GM23248 (cell line): ENCODE measurements around the gene ZFP36. TPM values are rescaled to one million over a fixed set of nuclear protein-coding genes. Genes with fewer than 3 reads are reported as not detected.
A peak's percentile ranks its signal among the peaks of the same experiment; 100 is the strongest.

ENCODE experiments used
- DNase-seq: peaks from one replicate; pipeline ENCODE4 v3.0.0-alpha.2; 2015
- H2AFZ ChIP-seq: fragments of 200-600 bp; sonication (generic); 2 replicates; pipeline ENCODE4 v1.6.1; 2016; ENCODE audit warnings: antibody characterized with exemption
- H3F3A ChIP-seq: fragments of 200-600 bp; sonication (generic); 2 replicates; pipeline ENCODE4 v1.6.1; 2016; ENCODE audit warnings: mild to moderate bottlenecking, antibody characterized with exemption, mixed run types; ENCODE audit not compliant: insufficient read depth
- H3K27ac ChIP-seq: fragments of 200-600 bp; sonication (generic); 2 replicates; pipeline ENCODE4 v1.5.1; 2016; ENCODE audit warnings: mild to moderate bottlenecking
- H3K27me3 ChIP-seq: fragments of 200-600 bp; sonication (generic); replicated peaks from 2 replicates; pipeline ENCODE4 v1.6.1; 2016; ENCODE audit warnings: mild to moderate bottlenecking; ENCODE audit not compliant: insufficient read depth
- H3K36me3 ChIP-seq: fragments of 200-600 bp; sonication (generic); 2 replicates; pipeline ENCODE4 v1.6.1; 2016; ENCODE audit warnings: low read depth, mild to moderate bottlenecking
- H3K4me1 ChIP-seq: fragments of 200-600 bp; sonication (generic); 2 replicates; pipeline ENCODE4 v1.6.1; 2016; ENCODE audit warnings: mild to moderate bottlenecking; ENCODE audit not compliant: insufficient read depth
- H3K4me2 ChIP-seq: fragments of 200-600 bp; sonication (generic); one replicate; pipeline ENCODE4 v1.6.1; 2016; ENCODE audit warnings: mild to moderate bottlenecking; ENCODE audit not compliant: unreplicated experiment
- H3K4me3 ChIP-seq: fragments of 200-600 bp; sonication (generic); 2 replicates; pipeline ENCODE4 v1.5.1; 2016; ENCODE audit warnings: mild to moderate bottlenecking
- H3K79me2 ChIP-seq: fragments of 200-600 bp; sonication (generic); 2 replicates; pipeline ENCODE4 v1.6.1; 2016; ENCODE audit warnings: mild to moderate bottlenecking; ENCODE audit not compliant: insufficient read depth
- H3K9ac ChIP-seq: fragments of 200-600 bp; sonication (generic); 2 replicates; pipeline ENCODE4 v1.6.1; 2016; ENCODE audit warnings: mild to moderate bottlenecking
- H3K9me2 ChIP-seq: fragments of 200-600 bp; sonication (generic); 2 replicates; pipeline ENCODE4 v1.6.1; 2016; ENCODE audit warnings: mixed run types, mild to moderate bottlenecking, moderate library complexity; ENCODE audit not compliant: insufficient read depth
- H3K9me3 ChIP-seq: fragments of 200-600 bp; sonication (generic); one replicate; pipeline ENCODE4 v1.6.1; 2017; ENCODE audit warnings: low read depth
- H4K20me1 ChIP-seq: fragments of 200-600 bp; sonication (generic); 2 replicates; pipeline ENCODE4 v1.6.0; 2016; ENCODE audit not compliant: insufficient read depth
- EZH2 ChIP-seq: fragments of 200-600 bp; sonication (generic); IDR thresholded peaks from 2 replicates; pipeline ENCODE4 v1.6.1; 2018; ENCODE audit warnings: antibody characterized with exemption, mild to moderate bottlenecking; ENCODE audit not compliant: insufficient read depth, poor library complexity, severe bottlenecking
- EZH2phosphoT487 ChIP-seq: fragments of 200-600 bp; sonication (generic); IDR thresholded peaks from 2 replicates; pipeline ENCODE4 v1.6.1; 2018; ENCODE audit warnings: antibody characterized with exemption, moderate library complexity, mild to moderate bottlenecking, low read depth; ENCODE audit not compliant: insufficient read depth
- WGBS, 2 experiments: methylation state at CpG; one replicate each; pipeline ENCODE4 v1.1.6; 2015 to 2017; ENCODE audit warnings: low lambda C conversion rate in 2 of 2, low coverage in 1 of 2; ENCODE audit errors: missing lambda C conversion rate in 2 of 2; 5-methylcytosine and 5-hydroxymethylcytosine counted together
- in situ Hi-C: fragments of 300-500 bp; cut with MboI; formaldehyde crosslinking; loops from 2 replicates; pipeline ENCODE4 v1.15.0; 2020
- polyA plus RNA-seq: library from polyadenylated mRNA; unstranded; fragments of >200 nt; fragmentation: Nextera tagmentation; extraction: Ambion mirVana; gene quantifications from 2 replicates; pipeline ENCODE4 v1.2.1, GENCODE V29; 2016
- total RNA-seq: library from RNA; depleted of rRNA; stranded (reverse); fragments of >200 nt; shearing (Covaris generic); gene quantifications from 2 replicates; pipeline ENCODE4 v1.2.3, GENCODE V29; 2014

The ZFP36 gene
- total and polyA plus RNA-seq, 2 experiments from 2014 or later, result 13.9 to 86.2 TPM

- in situ Hi-C loops, result no loop called here
- H4K20me1 ChIP-seq, result no peaks in the 10 kb centered on the region
These were observed 5.6 kb downstream of the ZFP36 start, which contains the start of gene PLEKHG2 for GRCh38 chr19:39412100-39412866. TSS of gene PLEKHG2 (plus strand) at chr19:39412669. CDS start at chr19:39414087, 1,418 bp downstream.

GRCh38 chr19:39412867-39413271 is 6.2 kb downstream of the ZFP36 start:
- Histone ChIP-seq H3K9me3 (no peaks in the 10 kb centered on the region), H3K4me3 (peak overlapping the region; percentile 87), H4K20me1 (no peaks in the 10 kb centered on the region), H3K9me2 (no peaks in the 10 kb centered on the region), H3K27me3 (no peaks in the 10 kb centered on the region), H2AFZ (peak overlapping the region; percentile 77), H3K4me1 (peaks cover 16% of the 10 kb centered on the region), H3K4me2 (peak overlapping the region; percentile 92), H3K36me3 (peaks cover 11% of the 10 kb centered on the region; the same call in 1 of the 2 replicates), H3K9ac (peak overlapping the region; percentile 88), H3F3A (peaks cover 29% of the 10 kb centered on the region), H3K79me2 (peaks cover 46% of the 10 kb centered on the region), H3K27ac (peak overlapping the region; percentile 69)
- DNase-seq, result no peak
- TF ChIP-seq EZH2, result no peak
- no peak for TF ChIP-seq EZH2phosphoT487
- in situ Hi-C loops, result no loop called here
- WGBS, 2 experiments, result 1 to 2% methylated on average over 23 to 24 of the region's 24 CpGs

More at GRCh38 chr19:39412100-39412866, 5.6 kb downstream of the ZFP36 start, which contains the start of gene PLEKHG2:
- Histone ChIP-seq H3K9me3 (no peaks in the 10 kb centered on the region), H3K4me2 (peak within 1 kb of the TSS; percentile 94), H3K27me3 (no peaks in the 10 kb centered on the region), H3K36me3 (peaks cover 11% of the 10 kb centered on the region; the same call in 1 of the 2 replicates), H2AFZ (peak within 1 kb of the TSS; percentile 77), H3K4me3 (peak within 1 kb of the TSS; percentile 87), H3K4me1 (peaks cover 16% of the 10 kb centered on the region), H3K27ac (peak within 1 kb of the TSS; percentile 96), H3K9me2 (no peaks in the 10 kb centered on the region), H3K9ac (peak within 1 kb of the TSS; percentile 97), H3F3A (peaks cover 29% of the 10 kb centered on the region), H3K79me2 (peaks cover 51% of the 10 kb centered on the region)
- WGBS, 2 experiments, result 1 to 2% methylated on average over 45 to 59 of the region's 60 CpGs
- peak; percentile 100 for DNase-seq
- TF ChIP-seq EZH2 (no peak), EZH2phosphoT487 (no peak)

- 1 to 2% methylated on average over 19 to 54 of the region's 54 CpGs for WGBS, 2 experiments
- H4K20me1 ChIP-seq, result no peaks in the 10 kb centered on the region
- H3K4me1 ChIP-seq, result peaks cover 16% of the 10 kb centered on the region
- peak; percentile 75 for DNase-seq
- no peak for TF ChIP-seq EZH2
- no peak for TF ChIP-seq EZH2phosphoT487
- in situ Hi-C loops, result no loop called here
- H2AFZ ChIP-seq, result peak overlapping the region; percentile 77
- peaks cover 40% of the 10 kb centered on the region for H3K79me2 ChIP-seq
- H3K27me3 ChIP-seq, result no peaks in the 10 kb centered on the region
- H3K27ac ChIP-seq, result peak overlapping the region; percentile 69
- peaks cover 23% of the 10 kb centered on the region for H3F3A ChIP-seq
- H3K9me3 ChIP-seq, result no peaks in the 10 kb centered on the region
- H3K9ac ChIP-seq, result peak overlapping the region; percentile 88
- peak overlapping the region; percentile 92 for H3K4me2 ChIP-seq
- no peaks in the 10 kb centered on the region for H3K9me2 ChIP-seq
- H3K4me3 ChIP-seq, result peak overlapping the region; percentile 87
- H3K36me3 ChIP-seq, result peaks cover 5% of the 10 kb centered on the region; the same call in 1 of the 2 replicates
These were observed 6.7 kb downstream of the ZFP36 start for GRCh38 chr19:39413272-39413910.

GRCh38 chr19:39413911-39414608 is 7.4 kb downstream of the ZFP36 start:
- peak overlapping the region; percentile 87 for H3K4me3 ChIP-seq
- H4K20me1 ChIP-seq, result no peaks in the 10 kb centered on the region
- peak overlapping the region; percentile 88 for H3K9ac ChIP-seq
- no peaks in the 10 kb centered on the region for H3K9me3 ChIP-seq
- TF ChIP-seq EZH2phosphoT487, result no peak
- TF ChIP-seq EZH2, result no peak
- in situ Hi-C loops, result no loop called here
- peaks cover 2% of the 10 kb centered on the region; the same call in 1 of the 2 replicates for H3K36me3 ChIP-seq
- peaks cover 16% of the 10 kb centered on the region for H3K4me1 ChIP-seq
- H3K9me2 ChIP-seq, result no peaks in the 10 kb centered on the region
- peaks cover 18% of the 10 kb centered on the region for H3F3A ChIP-seq
- peak overlapping the region; percentile 77 for H2AFZ ChIP-seq
- peak overlapping the region; percentile 69 for H3K27ac ChIP-seq
- peaks cover 34% of the 10 kb centered on the region for H3K79me2 ChIP-seq
- H3K4me2 ChIP-seq, result peak overlapping the region; percentile 92
- H3K27me3 ChIP-seq, result no peaks in the 10 kb centered on the region
- peak; percentile 44 for DNase-seq
- WGBS, 2 experiments, result 56 to 57% methylated on average over 15 to 18 of the region's 18 CpGs
